ENCODE measurements around the gene CCDC141.

Gene CCDC141

DNA sequence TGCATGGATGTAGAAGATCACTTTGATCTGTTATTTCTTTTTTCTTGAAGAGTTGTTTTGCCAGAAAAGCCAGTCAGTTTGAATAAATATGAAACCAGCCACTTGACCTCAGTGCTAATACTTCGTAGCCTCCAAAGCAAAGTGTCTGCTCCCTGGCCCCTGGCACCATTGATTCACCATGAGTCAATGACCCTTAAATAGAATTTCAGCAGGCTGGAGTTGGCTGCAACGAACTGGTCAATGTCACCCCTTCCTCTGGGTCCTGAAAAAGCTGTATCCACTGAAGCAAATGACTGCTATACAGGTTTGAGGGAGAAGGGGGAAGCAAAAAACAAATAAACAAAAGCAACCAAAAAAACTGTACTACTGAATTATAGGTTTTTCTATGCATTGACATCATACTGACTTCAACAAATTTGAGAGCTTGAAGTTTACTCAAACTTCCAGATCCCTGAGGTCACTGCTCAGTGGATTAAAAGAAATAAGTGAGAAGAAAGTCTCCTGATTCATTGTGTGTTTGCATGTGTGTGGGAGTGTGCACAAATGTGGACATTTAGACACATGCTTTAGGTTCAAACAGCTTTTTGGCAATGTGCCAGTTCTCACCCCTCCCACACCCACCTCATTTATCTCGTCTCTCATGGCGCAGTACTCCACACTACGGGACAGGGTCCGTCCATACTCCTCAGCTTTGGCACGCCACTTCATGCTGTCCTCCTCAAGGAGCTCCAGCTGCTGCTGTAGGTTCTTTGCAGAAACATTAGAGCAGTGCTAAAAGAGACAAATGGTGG lies 184.6 kb downstream of the CCDC141 start:
- DNase-seq (ENCODE audit: low read depth), result no peak
- H3K4me3 ChIP-seq (ENCODE audit: low read depth, low read length), result no peak overlapping the region
- TF ChIP-seq, protein P1, sequence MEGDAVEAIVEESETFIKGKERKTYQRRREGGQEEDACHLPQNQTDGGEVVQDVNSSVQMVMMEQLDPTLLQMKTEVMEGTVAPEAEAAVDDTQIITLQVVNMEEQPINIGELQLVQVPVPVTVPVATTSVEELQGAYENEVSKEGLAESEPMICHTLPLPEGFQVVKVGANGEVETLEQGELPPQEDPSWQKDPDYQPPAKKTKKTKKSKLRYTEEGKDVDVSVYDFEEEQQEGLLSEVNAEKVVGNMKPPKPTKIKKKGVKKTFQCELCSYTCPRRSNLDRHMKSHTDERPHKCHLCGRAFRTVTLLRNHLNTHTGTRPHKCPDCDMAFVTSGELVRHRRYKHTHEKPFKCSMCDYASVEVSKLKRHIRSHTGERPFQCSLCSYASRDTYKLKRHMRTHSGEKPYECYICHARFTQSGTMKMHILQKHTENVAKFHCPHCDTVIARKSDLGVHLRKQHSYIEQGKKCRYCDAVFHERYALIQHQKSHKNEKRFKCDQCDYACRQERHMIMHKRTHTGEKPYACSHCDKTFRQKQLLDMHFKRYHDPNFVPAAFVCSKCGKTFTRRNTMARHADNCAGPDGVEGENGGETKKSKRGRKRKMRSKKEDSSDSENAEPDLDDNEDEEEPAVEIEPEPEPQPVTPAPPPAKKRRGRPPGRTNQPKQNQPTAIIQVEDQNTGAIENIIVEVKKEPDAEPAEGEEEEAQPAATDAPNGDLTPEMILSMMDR (IDR thresholded peaks at IDR 0.05; ENCODE audit: control insufficient read depth, extremely low read depth, insufficient read depth), result no peak

DNA sequence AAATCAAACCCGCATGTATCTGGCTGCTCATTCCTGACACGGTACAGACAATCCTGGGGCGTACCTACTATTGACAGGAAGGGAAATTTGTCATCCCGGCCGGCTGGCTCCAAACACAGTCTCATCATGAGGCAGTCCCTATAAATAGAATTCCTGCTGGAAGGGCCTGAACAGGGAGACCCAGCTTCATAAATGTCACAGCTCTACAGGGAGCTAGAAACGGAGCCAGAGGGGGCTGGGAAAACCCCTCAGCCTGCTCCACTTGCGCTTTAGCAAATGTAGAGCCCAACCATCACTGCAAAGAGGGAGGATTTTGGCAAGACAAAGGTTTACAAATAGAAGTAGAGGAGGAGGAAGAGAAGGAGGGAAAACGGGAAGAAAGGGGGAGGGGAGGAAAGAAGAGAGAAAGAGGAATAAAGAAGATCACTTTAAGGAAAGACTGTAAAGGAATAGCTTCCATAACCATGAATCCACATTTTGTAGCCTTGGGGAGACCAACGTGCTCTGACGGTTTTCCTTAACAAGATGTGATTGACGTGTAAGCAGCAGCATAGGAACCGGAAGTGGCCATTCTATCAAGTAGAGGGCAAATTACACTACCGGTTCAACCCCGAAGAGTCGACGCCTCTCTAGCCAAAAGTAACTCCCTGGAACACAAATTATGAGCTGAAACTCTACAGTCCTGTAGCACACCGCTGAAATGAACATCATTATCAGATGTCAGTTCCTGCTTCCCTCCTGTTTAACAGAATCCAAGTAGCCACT lies 185.9 kb downstream of the CCDC141 start:
- no peak overlapping the region for H3K4me3 ChIP-seq (ENCODE audit: low read depth, low read length)
- DNase-seq (ENCODE audit: low read depth), result no peak
- TF ChIP-seq, protein P1 (IDR thresholded peaks at IDR 0.05; ENCODE audit: control insufficient read depth, extremely low read depth, insufficient read depth), result no peak

DNA sequence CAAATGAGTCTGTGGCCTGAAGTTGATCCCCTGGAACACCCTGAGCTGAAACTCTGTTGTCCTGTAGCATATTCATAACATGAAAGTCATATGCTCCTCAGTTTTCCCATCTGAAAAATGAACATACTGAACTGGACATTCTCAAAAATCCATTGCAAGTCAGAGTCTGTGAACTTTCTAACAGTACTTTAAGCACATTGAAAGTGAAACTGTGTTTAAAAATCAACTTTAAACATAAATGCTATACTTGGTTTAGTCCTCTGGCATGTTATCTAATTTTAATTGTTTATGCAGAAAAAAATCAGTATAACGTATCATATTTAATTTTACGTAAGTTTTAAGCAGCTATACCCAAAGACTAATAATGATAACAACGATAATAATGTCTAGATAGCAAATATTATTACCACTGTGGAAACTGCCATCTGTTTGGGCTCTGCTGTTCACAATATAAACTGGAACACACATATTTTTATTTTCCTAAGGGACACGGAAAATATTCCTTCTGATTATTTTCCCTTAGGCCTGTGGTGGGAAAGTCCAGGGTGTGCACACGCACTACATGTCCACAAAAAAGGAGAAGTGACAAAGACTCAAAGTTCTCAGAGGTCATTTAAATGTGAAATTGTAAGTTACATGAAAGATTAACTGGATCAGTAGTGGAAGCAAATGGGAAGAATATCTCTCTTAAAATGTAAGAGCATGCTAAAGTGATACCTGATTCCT lies 186.6 kb downstream of the CCDC141 start:
- DNase-seq (ENCODE audit: low read depth), result no peak
- no peak overlapping the region for H3K4me3 ChIP-seq (ENCODE audit: low read depth, low read length)
- TF ChIP-seq, protein P1 (IDR thresholded peaks at IDR 0.05; ENCODE audit: control insufficient read depth, extremely low read depth, insufficient read depth), result no peak

DNA sequence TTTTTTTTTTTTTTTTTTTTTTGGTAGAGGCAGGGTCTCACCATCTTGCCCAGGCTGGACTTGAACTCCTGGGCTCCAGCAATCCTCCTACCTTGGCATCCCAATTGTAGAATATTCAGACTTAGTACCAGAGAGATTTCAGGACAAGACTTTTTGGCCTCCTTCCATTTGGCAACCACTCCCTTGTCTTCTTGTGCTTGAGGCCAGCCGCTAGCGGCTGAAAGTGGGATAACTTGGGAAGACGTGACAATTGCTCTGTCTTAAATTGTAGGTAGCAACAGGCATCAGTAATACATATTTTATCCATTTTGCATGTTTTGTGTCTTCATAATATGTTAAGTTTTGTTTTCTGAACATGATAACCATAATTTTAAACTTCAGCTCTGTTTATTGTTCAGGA lies 189.4 kb downstream of the CCDC141 start:
- DNase-seq (ENCODE audit: low read depth), result no peak
- TF ChIP-seq, protein P1 (IDR thresholded peaks at IDR 0.05; ENCODE audit: control insufficient read depth, extremely low read depth, insufficient read depth), result no peak
- no peak overlapping the region for H3K4me3 ChIP-seq (ENCODE audit: low read depth, low read length)

DNA sequence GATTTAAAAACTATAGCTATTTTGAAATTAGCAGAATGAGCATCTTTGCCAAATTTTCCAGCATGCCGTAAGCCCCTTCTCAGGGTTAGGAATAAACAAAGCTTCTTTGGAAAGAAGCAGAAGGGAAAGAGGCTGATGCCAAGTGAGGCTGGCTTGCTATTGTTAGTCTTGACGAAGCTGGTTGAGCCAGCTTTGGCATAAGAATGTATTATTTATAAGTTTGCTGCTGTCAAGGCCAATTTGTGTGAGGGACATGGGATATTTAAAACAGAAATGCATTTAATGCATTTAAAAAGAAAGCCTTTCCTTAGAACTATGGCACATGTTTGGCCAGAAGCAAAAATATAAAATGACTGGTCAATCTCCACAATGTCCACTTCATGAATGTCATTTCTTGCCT lies 190.2 kb downstream of the CCDC141 start:
- TF ChIP-seq, protein P1 (IDR thresholded peaks at IDR 0.05; ENCODE audit: control insufficient read depth, extremely low read depth, insufficient read depth), result no peak
- no peak overlapping the region for H3K4me3 ChIP-seq (ENCODE audit: low read depth, low read length)
- DNase-seq (ENCODE audit: low read depth), result no peak

DNA sequence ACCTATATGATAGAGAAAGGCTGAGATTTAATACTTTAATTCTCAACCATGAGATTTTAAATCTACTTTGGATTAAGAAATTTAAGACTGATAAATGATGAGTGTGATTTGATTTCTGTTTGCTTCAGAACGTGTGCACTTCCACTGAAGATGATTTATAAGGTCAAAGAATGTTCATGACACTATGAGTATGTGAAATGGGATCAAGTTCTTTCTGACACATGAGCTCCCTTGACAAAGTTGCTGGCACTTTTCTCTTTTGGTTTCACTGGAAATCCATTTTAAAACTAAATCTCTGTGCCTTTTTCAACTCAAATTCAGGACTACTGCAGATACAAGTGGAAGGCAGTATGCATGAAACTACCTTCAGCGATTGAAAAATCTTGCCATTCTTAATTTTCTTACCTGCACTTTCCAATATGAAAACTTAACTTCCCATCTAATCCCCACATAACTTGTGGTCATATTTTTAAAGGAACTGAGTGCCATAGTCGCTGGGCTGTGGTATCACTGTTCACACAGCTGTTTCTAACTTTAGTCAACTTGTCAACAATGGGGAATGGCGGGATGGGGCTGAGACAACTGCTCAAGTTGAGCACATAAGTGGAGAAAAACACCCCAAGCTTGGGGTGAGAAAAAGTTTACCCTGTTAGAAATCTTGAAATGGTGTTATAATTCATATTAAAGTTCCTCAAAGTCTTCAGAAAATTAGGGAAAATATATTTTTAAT lies 190.9 kb downstream of the CCDC141 start:
- TF ChIP-seq, protein P1 (IDR thresholded peaks at IDR 0.05; ENCODE audit: control insufficient read depth, extremely low read depth, insufficient read depth), result no peak
- H3K4me3 ChIP-seq (ENCODE audit: low read depth, low read length), result no peak overlapping the region
- no peak for DNase-seq (ENCODE audit: low read depth)
